Tibial nerve (tissue), 3 donors: ENCODE results near the gene CST2.
"Not testable (repeated sequence)": the region's sequence is repeated elsewhere in the genome, so short reads cannot be mapped to it uniquely, and the experiment has no call there.

Experiments used
- CTCF ChIP-seq, 5 experiments: fragments of 200-600 bp in 3 of 5; fragments of 450-650 bp in 2 of 5; sonication (generic) in 3 of 5; IDR thresholded peaks; one replicate each; pipeline ENCODE4 v1.5.1; 2016 to 2019; ENCODE audit warnings: antibody characterized with exemption in 5 of 5, mild to moderate bottlenecking in 3 of 5, moderate library complexity in 2 of 5
- POLR2A ChIP-seq, 2 donors: fragments of 450-650 bp; IDR thresholded peaks; one replicate each; pipeline ENCODE4 v1.6.1; 2017; ENCODE audit warnings: antibody characterized with exemption in 2 of 2, mild to moderate bottlenecking in 2 of 2, moderate library complexity in 2 of 2

GRCh38 chr20:23799216-23799847, 27.2 kb downstream of the CST2 start:
- TF ChIP-seq CTCF (IDR thresholded peaks at IDR 0.05) = peak; percentile 28 to 55 (median 44)
- TF ChIP-seq POLR2A (IDR thresholded peaks at IDR 0.05) = not testable (repeated sequence)
